Stimulated activated CD8-positive, alpha-beta memory T cell treated with anti-CD3 and anti-CD28 coated beads, Interleukin-4, amount 100 ng/mL, for 48 hours (primary cell): ENCODE results near the gene SLK.

Source experiments
- DNase-seq: peaks from one replicate; pipeline ENCODE4 v3.0.0-alpha.2; 2020

SLK gene

GRCh38 chr10:103942866-103943265, 24.1 kb upstream of the SLK start:
- no peak for DNase-seq

DNA sequence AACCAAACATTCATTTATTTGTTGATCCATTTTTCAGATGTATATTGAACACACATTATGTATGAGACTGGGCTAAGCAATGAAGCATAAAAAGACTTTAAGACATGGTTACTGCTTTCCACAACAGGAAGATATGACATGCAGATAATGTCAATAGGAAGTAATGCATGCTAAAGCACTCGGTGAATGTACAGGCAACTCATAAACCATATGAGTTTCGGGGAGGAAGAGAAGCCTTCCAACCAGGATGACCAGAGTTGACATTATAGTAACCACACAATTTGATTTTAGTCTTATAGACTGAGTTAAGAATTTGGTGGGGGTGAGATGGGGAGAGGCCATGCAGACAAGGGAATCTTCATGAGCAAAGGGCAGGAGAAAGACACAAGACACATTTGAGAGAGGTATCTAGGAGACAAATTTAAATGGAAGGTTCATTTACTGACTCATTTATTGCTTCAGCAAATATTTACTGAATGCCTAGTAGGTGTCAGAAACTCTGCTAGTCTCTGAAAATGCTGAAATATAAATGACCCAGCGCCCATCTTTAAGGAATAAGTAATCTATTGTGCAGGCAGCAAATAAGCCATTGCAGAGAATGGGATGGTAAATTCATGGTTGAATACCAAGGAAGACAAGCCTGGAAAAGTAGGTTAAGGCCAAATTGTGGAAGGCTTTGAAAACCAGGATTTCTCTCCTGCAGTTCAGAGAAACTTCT, 19.0 kb upstream of the SLK start:
- no peak for DNase-seq

GRCh38 chr10:103949728-103950127, 17.2 kb upstream of the SLK start:
- DNase-seq = no peak

DNA sequence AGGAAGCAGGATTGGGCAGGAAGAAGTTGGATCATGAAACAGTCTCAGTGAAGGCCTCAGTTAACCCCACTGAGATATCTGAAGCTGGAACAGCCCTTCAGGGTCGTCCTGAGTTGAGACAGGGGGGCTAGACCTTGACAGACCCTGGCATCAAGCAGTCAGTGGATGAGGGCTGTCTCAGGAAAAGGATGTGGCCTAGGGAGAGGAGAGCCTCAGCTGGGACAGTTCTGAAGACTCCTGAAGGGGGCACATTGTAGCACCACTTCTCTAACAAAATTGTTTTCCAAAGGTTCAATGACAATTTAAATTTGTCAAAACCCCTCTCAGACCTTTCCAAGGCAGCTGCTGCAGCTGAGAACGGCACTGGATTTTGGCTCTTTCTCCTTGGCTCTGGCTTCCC, 15.8 kb upstream of the SLK start:
- DNase-seq = no peak

DNA sequence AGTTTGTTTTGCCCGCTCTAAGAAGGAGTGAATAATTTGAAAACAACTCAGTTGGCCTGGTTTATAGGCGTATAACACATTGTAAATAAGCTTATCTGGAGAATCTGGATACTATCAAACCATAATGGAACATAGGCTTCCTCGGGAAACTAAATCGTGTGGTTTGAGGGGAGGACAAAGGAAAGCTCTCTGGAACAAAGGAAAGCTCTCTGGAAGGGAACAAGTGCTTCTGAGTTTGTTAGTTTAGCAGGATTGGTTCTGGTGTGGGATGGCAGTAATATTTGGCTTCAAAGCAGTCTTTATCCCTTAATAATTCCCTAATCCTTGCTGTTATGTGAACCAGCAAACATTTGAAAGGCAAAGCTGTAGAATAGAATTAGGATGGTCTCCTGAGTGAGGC, 15.0 kb upstream of the SLK start:
- DNase-seq = no peak

DNA sequence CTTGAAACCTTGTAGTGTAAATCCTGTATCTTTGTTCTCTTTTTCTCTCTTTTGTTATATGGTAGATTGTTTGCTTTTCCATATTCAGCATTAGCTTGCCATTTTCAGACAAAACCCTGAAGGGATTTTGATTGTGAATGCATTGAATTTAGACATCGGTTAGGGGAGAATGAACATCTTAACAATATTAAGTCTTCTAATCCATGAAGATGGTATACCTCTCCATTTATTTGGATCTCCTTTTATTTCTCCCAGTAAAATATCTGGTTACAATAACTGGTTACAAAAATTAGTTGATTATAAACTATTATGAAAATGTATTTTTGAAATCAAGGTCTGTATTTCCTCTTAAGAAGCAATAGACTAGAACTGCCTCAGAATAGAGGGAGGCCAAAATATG, 12.4 kb upstream of the SLK start:
- DNase-seq = no peak

DNA sequence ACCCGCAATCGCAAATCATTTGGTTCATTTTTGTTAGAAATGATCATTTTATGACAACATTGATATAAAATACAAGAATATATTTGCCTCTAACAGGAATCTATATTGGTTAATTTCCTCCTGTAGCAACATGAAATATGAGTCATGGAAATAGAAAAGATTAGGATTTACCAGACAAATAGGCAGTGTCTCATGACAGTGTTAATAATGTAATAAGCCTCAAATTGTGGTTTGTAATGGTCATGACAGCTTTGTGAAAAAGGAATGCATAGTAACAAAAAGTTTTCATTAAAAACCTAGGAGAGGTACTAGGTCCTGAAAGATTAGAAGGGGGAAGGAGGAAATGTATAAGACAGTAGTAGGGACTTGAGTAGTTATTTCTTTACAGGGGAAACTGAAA, 7.9 kb upstream of the SLK start:
- no peak for DNase-seq

- DNase-seq = no peak
Observed at GRCh38 chr10:103960103-103960502, 6.8 kb upstream of the SLK start.

- peak; percentile 39 for DNase-seq
Observed at GRCh38 chr10:103967448-103968071, 620 bp downstream of the SLK start.

DNA sequence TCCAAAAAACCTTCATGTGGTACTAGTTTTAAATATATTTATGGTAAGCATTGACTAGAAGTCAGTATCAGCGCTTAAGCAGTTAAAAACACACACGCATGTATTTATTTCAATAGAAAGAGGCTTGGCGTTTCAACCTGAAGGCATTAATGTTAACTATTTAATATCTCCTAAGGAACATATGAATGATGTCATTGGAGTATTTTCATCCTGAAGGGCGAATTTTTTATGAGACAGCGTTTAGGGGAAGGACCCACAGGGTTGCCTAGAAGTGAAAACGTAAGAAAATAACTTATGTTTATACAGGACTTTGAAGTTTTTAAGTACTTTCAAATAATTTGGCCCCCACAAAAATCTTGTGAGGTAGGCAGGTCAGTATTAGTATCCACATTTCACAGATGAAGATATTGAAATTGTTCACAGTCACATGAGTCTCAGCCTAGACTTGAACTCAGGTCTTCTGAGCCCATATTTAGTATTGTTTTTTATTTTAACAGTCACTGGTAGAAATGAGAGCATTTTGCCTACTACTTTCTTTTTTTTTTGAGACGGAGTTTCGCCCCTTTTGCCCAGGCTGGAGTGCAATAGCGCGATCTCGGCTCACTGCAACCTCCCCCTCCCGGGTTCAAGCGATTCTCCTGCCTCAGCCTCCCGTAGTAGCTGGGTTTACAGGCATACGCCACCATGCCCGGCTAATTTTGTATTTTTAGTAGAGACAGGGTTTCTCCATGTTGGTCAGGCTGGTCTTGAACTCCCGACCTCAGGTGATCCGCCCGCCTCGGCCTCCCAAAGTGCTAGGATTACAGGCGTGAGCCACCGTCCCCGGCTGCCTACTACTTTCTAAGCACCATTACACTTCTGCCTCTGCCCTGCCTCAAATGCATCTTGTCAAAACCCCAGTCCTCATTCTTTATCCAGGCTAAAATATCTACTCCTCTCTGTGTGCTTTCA, 1.8 kb downstream of the SLK start:
- no peak for DNase-seq

DNA sequence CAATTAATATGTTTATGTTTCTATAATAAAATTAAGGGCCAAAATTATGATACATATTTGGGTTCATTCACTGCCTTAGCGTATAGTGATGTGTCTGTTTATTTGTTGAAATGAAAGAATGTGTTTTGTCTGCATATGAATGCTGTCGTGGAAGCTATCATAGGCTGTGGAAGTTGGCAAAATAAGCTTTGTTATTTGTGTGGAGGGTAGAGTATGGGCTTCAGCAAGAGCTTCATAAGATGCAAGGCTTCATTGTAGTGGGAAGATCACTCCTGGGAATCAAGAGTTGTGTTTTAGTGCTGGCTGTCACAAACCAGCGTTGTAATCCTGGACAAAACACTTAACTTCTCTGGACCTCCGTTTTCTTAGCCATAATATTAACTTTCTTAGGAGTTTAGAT, 2.5 kb downstream of the SLK start:
- DNase-seq = no peak

DNA sequence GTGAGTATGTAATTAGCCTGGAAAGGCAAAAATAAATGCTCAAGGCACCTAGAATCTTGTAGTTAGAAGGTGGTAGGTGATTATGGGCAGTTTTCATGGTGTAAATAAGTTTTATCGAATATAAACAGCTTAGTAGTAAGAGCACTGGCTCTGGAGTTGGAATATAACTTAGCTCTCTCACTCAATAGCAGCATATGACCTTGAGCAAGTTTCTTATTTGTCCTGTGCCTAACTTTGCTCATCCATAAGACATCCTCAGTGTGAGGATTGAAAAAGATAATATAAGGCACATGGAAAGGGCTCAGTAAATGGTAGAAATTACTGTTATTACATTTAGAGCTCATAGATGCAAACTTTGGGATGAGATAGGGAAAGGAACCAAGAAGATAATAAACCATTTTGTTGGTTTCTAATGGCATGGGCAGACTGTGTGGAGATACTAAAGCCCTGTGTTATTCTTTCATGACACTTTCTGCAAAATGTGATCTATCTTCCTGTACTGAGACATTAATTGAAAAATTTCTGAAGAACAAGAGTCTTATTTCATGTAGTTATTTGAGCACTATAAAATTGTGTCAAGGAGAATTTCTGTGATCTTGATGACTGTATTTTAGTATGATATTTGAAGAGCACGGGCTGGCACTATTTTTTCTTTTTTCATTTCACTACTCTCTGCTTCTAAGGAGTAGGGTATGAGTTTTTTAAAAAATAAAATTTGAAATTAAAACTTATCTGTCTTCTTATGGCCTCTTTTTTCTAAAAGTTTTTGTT, 3.1 kb downstream of the SLK start:
- no peak for DNase-seq

DNA sequence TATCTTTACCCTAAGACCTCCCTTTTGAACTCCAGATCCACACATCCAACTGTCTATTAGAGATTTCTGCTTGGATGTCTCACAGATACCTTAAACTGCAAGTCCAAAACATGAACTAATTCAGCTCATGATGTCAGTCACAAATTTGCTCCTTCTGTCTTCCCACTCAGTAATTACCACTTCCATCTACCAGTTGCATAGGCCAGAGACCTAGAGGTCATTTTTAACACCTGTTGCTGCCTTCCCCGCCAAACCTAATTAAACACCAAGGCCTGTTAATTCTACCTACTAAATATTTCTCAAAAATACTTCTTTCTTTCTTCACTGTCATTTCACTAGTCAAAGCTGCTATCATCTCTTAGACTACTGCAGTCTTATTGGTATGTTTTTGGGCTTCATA, 8.2 kb downstream of the SLK start:
- DNase-seq = no peak

- DNase-seq = no peak
Observed at GRCh38 chr10:103977204-103977603, 10.3 kb downstream of the SLK start.

DNA sequence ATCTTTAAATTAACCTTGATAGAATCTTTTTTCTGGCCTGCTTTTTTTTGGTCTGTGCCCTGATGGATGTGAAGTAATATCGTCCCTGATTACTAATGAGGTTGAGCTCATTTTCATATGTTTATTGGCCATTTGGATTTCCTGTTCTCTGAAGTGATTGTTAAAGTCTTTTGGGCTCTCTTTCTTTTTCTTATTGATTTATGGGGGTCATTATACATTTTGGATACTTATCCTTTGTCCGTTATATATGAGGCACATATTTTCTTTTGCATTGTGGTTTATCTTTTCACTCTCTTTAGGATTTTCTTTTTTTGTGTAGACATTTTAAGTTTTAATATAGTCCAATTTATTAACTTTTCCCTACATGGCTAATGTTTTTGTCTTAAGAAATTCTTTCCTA, 12.6 kb downstream of the SLK start:
- DNase-seq = no peak

- DNase-seq = no peak
Observed at GRCh38 chr10:103980288-103980906, 13.5 kb downstream of the SLK start.

- no peak for DNase-seq
Observed at GRCh38 chr10:103982639-103983038, 15.7 kb downstream of the SLK start.

GRCh38 chr10:103983367-103983911, 16.5 kb downstream of the SLK start:
- DNase-seq = no peak

GRCh38 chr10:103985726-103986125, 18.8 kb downstream of the SLK start:
- DNase-seq = no peak

GRCh38 chr10:103986360-103986759, 19.4 kb downstream of the SLK start:
- no peak for DNase-seq

DNA sequence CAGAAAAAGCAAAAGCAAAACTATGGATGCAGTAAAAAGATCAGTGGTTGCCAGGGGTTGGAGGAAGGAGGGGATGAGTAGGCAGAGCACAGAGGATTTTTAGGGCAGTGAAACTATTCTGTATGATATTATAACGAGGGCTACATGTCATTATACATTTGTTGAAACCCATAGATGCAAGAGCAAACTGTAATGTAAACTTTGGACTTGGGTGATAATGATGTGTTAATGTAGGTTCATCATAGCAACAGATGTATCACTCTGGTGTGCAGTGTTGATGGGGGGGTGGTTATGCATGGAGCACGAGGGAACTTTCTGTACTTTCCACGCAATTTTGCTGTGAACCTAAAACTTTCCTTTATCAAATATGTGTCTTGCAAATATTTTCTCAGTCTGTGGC, 23.2 kb downstream of the SLK start:
- DNase-seq = no peak

GRCh38 chr10:103990531-103990930, 23.6 kb downstream of the SLK start:
- no peak for DNase-seq
